Measurements from ENCODE around the gene LGALSL. TPM values are rescaled to one million over a fixed set of nuclear protein-coding genes. Genes with fewer than 3 reads are reported as not detected.

The LGALSL gene
- total RNA-seq, 3 donors from 2014 or later, result 0.73 to 2.3 (median 1.9) TPM

- Mint-ChIP-seq H3K9me3 (no peaks in the 10 kb centered on the region), H3K4me1 (ENCODE audit: low read depth) (peaks cover 1% of the 10 kb centered on the region), H3K27me3 (ENCODE audit: low read depth) (peaks cover 9% of the 10 kb centered on the region), H3K4me3 (no peak overlapping the region), H3K36me3 (ENCODE audit: insufficient read depth) (no peaks in the 10 kb centered on the region)
- ATAC-seq, result no peak
- DNase-seq, result no peak
Observed at GRCh38 chr2:64471600-64471999, 17.6 kb downstream of the LGALSL start.

- H3K36me3 Mint-ChIP-seq (ENCODE audit: insufficient read depth), result no peaks in the 10 kb centered on the region
- H3K4me3 Mint-ChIP-seq, result no peak overlapping the region
- peaks cover 1% of the 10 kb centered on the region for H3K4me1 Mint-ChIP-seq (ENCODE audit: low read depth)
- peaks cover 9% of the 10 kb centered on the region for H3K27me3 Mint-ChIP-seq (ENCODE audit: low read depth)
- DNase-seq, result no peak
- no peak for ATAC-seq
- no peaks in the 10 kb centered on the region for H3K9me3 Mint-ChIP-seq
Observed at GRCh38 chr2:64472881-64473280, 18.9 kb downstream of the LGALSL start.

GRCh38 chr2:64474121-64474571 is 20.2 kb downstream of the LGALSL start:
- ATAC-seq, result no peak
- H3K4me3 Mint-ChIP-seq, result no peak overlapping the region
- peaks cover 7% of the 10 kb centered on the region for H3K27me3 Mint-ChIP-seq (ENCODE audit: low read depth)
- H3K36me3 Mint-ChIP-seq (ENCODE audit: insufficient read depth), result no peaks in the 10 kb centered on the region
- DNase-seq, result no peak
- peaks cover 1% of the 10 kb centered on the region for H3K4me1 Mint-ChIP-seq (ENCODE audit: low read depth)
- no peaks in the 10 kb centered on the region for H3K9me3 Mint-ChIP-seq

GRCh38 chr2:64474636-64475035 is 20.7 kb downstream of the LGALSL start:
- H3K4me1 Mint-ChIP-seq (ENCODE audit: low read depth), result peaks cover 1% of the 10 kb centered on the region
- DNase-seq (no peak), ATAC-seq (no peak)
- no peak overlapping the region for H3K4me3 Mint-ChIP-seq
- H3K27me3 Mint-ChIP-seq (ENCODE audit: low read depth), result peaks cover 7% of the 10 kb centered on the region
- H3K9me3 Mint-ChIP-seq, result no peaks in the 10 kb centered on the region
- H3K36me3 Mint-ChIP-seq (ENCODE audit: insufficient read depth), result no peaks in the 10 kb centered on the region

- Mint-ChIP-seq H3K4me1 (ENCODE audit: low read depth) (peaks cover 1% of the 10 kb centered on the region), H3K4me3 (no peak overlapping the region), H3K9me3 (no peaks in the 10 kb centered on the region), H3K36me3 (ENCODE audit: insufficient read depth) (no peaks in the 10 kb centered on the region), H3K27me3 (ENCODE audit: low read depth) (peaks cover 6% of the 10 kb centered on the region)
- ATAC-seq (no peak), DNase-seq (no peak)
Observed at GRCh38 chr2:64477037-64477436, 23.1 kb downstream of the LGALSL start.

- H3K4me1 Mint-ChIP-seq (ENCODE audit: low read depth), result peaks cover 1% of the 10 kb centered on the region
- ATAC-seq (no peak), DNase-seq (no peak)
- H3K4me3 Mint-ChIP-seq, result no peak overlapping the region
- no peaks in the 10 kb centered on the region for H3K36me3 Mint-ChIP-seq (ENCODE audit: insufficient read depth)
- H3K27me3 Mint-ChIP-seq (ENCODE audit: low read depth), result peaks cover 5% of the 10 kb centered on the region
- H3K9me3 Mint-ChIP-seq, result no peaks in the 10 kb centered on the region
Observed at GRCh38 chr2:64477979-64478378, 24.0 kb downstream of the LGALSL start.

- ATAC-seq (peak; percentile 40 to 65), DNase-seq (no peak)
- peaks cover 1% of the 10 kb centered on the region for H3K4me1 Mint-ChIP-seq (ENCODE audit: low read depth)
- H3K9me3 Mint-ChIP-seq, result no peaks in the 10 kb centered on the region
- no peaks in the 10 kb centered on the region for H3K36me3 Mint-ChIP-seq (ENCODE audit: insufficient read depth)
- peaks cover 5% of the 10 kb centered on the region for H3K27me3 Mint-ChIP-seq (ENCODE audit: low read depth)
- H3K4me3 Mint-ChIP-seq, result no peak overlapping the region
Observed at GRCh38 chr2:64478502-64479230, 24.7 kb downstream of the LGALSL start.

GRCh38 chr2:64479259-64480117 is 25.5 kb downstream of the LGALSL start:
- no peaks in the 10 kb centered on the region for H3K9me3 Mint-ChIP-seq
- H3K27me3 Mint-ChIP-seq (ENCODE audit: low read depth), result peaks cover 3% of the 10 kb centered on the region
- no peaks in the 10 kb centered on the region for H3K4me1 Mint-ChIP-seq (ENCODE audit: low read depth)
- H3K36me3 Mint-ChIP-seq (ENCODE audit: insufficient read depth), result no peaks in the 10 kb centered on the region
- DNase-seq (no peak), ATAC-seq (peak in 1 of 2 donors; percentile 23)
- no peak overlapping the region for H3K4me3 Mint-ChIP-seq

- H3K4me1 Mint-ChIP-seq (ENCODE audit: low read depth), result no peaks in the 10 kb centered on the region
- no peak for ATAC-seq
Observed at GRCh38 chr2:64481665-64482064, 27.7 kb downstream of the LGALSL start.

GRCh38 chr2:64482243-64482642 is 28.3 kb downstream of the LGALSL start:
- no peak for ATAC-seq
- Mint-ChIP-seq H3K4me1 (ENCODE audit: low read depth) (no peaks in the 10 kb centered on the region), H3K4me3 (no peak overlapping the region), H3K9me3 (no peaks in the 10 kb centered on the region), H3K36me3 (ENCODE audit: insufficient read depth) (no peaks in the 10 kb centered on the region), H3K27me3 (ENCODE audit: low read depth) (no peaks in the 10 kb centered on the region)
- no peak for DNase-seq

More at GRCh38 chr2:64481665-64482064, 27.7 kb downstream of the LGALSL start:
- no peak for DNase-seq
- Mint-ChIP-seq H3K9me3 (no peaks in the 10 kb centered on the region), H3K27me3 (ENCODE audit: low read depth) (no peaks in the 10 kb centered on the region), H3K36me3 (ENCODE audit: insufficient read depth) (no peaks in the 10 kb centered on the region), H3K4me3 (no peak overlapping the region)

- Mint-ChIP-seq H3K27me3 (ENCODE audit: low read depth) (no peaks in the 10 kb centered on the region), H3K4me3 (no peak overlapping the region), H3K9me3 (no peaks in the 10 kb centered on the region), H3K36me3 (ENCODE audit: insufficient read depth) (no peaks in the 10 kb centered on the region), H3K4me1 (ENCODE audit: low read depth) (no peaks in the 10 kb centered on the region)
- ATAC-seq (no peak), DNase-seq (no peak)
Observed at GRCh38 chr2:64482765-64483504, 29.0 kb downstream of the LGALSL start.

- no peak for DNase-seq
- no peak for ATAC-seq
- Mint-ChIP-seq H3K27me3 (ENCODE audit: low read depth) (peaks cover 1% of the 10 kb centered on the region), H3K9me3 (no peaks in the 10 kb centered on the region), H3K36me3 (ENCODE audit: insufficient read depth) (no peaks in the 10 kb centered on the region), H3K4me1 (ENCODE audit: low read depth) (peaks cover 5% of the 10 kb centered on the region), H3K4me3 (no peak overlapping the region)
Observed at GRCh38 chr2:64485331-64485730, 31.4 kb downstream of the LGALSL start.

GRCh38 chr2:64485961-64486360 is 32.0 kb downstream of the LGALSL start:
- DNase-seq (no peak), ATAC-seq (no peak)
- no peak overlapping the region for H3K4me3 Mint-ChIP-seq
- peaks cover 5% of the 10 kb centered on the region for H3K4me1 Mint-ChIP-seq (ENCODE audit: low read depth)
- H3K27me3 Mint-ChIP-seq (ENCODE audit: low read depth), result peaks cover 1% of the 10 kb centered on the region
- H3K9me3 Mint-ChIP-seq, result no peaks in the 10 kb centered on the region
- H3K36me3 Mint-ChIP-seq (ENCODE audit: insufficient read depth), result no peaks in the 10 kb centered on the region
